ENCODE results near the gene NLRP8.
"Not testable (repeated sequence)": the region's sequence is repeated elsewhere in the genome, so short reads cannot be mapped to it uniquely, and the experiment has no call there.

Gene NLRP8

GRCh38 chr19:55947532-55947931 is at the start of gene NLRP8:
Gene NLRP8, plus strand, starts transcription at chr19:55947832.
- no peak for DNase-seq (ENCODE audit: low read depth)

- no peak for DNase-seq (ENCODE audit: low read depth)
These were observed 48.7 kb upstream of the NLRP8 start for GRCh38 chr19:55898911-55899310.

- no peak for DNase-seq (ENCODE audit: low read depth)
These were observed 46.1 kb upstream of the NLRP8 start for GRCh38 chr19:55901369-55902079.

GRCh38 chr19:55902080-55902751 is 45.4 kb upstream of the NLRP8 start:
- no peak for DNase-seq (ENCODE audit: low read depth)

- no peak for DNase-seq (ENCODE audit: low read depth)
These were observed 40.3 kb upstream of the NLRP8 start for GRCh38 chr19:55907286-55907685.

- DNase-seq (ENCODE audit: low read depth), result no peak
These were observed 39.9 kb upstream of the NLRP8 start for GRCh38 chr19:55907746-55908145.

- no peak for DNase-seq (ENCODE audit: low read depth)
These were observed 37.8 kb upstream of the NLRP8 start for GRCh38 chr19:55909801-55910200.

- no peak for DNase-seq (ENCODE audit: low read depth)
These were observed 34.7 kb upstream of the NLRP8 start for GRCh38 chr19:55912916-55913315.

GRCh38 chr19:55913643-55914268 is 33.9 kb upstream of the NLRP8 start:
- DNase-seq (ENCODE audit: low read depth), result no peak

GRCh38 chr19:55923556-55923955 is 24.1 kb upstream of the NLRP8 start:
- DNase-seq (ENCODE audit: low read depth), result no peak

- no peak for DNase-seq (ENCODE audit: low read depth)
These were observed 19.6 kb upstream of the NLRP8 start for GRCh38 chr19:55927991-55928390.

GRCh38 chr19:55929258-55929657 is 18.4 kb upstream of the NLRP8 start:
- not testable (repeated sequence) for DNase-seq (ENCODE audit: low read depth)

GRCh38 chr19:55930996-55931515 is 16.6 kb upstream of the NLRP8 start:
- no peak for DNase-seq (ENCODE audit: low read depth)

- no peak for DNase-seq (ENCODE audit: low read depth)
These were observed 15.7 kb upstream of the NLRP8 start, which contains the start of gene NLRP13 for GRCh38 chr19:55931936-55932386. Gene NLRP13, minus strand, starts transcription at chr19:55932336. Its CDS starts 25 bp downstream, at chr19:55932311.

- no peak for DNase-seq (ENCODE audit: low read depth)
These were observed 12.4 kb upstream of the NLRP8 start for GRCh38 chr19:55935206-55935605.

- no peak for DNase-seq (ENCODE audit: low read depth)
These were observed 8.4 kb upstream of the NLRP8 start for GRCh38 chr19:55939206-55939605.

- DNase-seq (ENCODE audit: low read depth), result no peak
These were observed 7.3 kb upstream of the NLRP8 start for GRCh38 chr19:55940306-55940705.

- not testable (repeated sequence) for DNase-seq (ENCODE audit: low read depth)
These were observed 2.9 kb downstream of the NLRP8 start for GRCh38 chr19:55950566-55950965.

GRCh38 chr19:55956431-55956830 is 8.8 kb downstream of the NLRP8 start:
- DNase-seq (ENCODE audit: low read depth), result no peak

GRCh38 chr19:55958356-55958755 is 10.7 kb downstream of the NLRP8 start:
- no peak for DNase-seq (ENCODE audit: low read depth)

- no peak for DNase-seq (ENCODE audit: low read depth)
These were observed 12.5 kb downstream of the NLRP8 start for GRCh38 chr19:55959996-55960675.

GRCh38 chr19:55962186-55962585 is 14.6 kb downstream of the NLRP8 start:
- no peak for DNase-seq (ENCODE audit: low read depth)
